ENCODE results near the gene SCYL2.
"Not testable (repeated sequence)": the region's sequence is repeated elsewhere in the genome, so short reads cannot be mapped to it uniquely, and the experiment has no call there.

The SCYL2 gene

GRCh38 chr12:100284556-100284955 is 17.6 kb downstream of the SCYL2 start:
- not testable (repeated sequence) for H3K27me3 ChIP-seq (ENCODE audit: insufficient read depth, low read length); H3K36me3 ChIP-seq (ENCODE audit: insufficient read depth, low read length); H3K4me3 ChIP-seq (ENCODE audit: low read depth, low read length); H3K79me2 ChIP-seq (ENCODE audit: control insufficient read depth, insufficient read depth, low read length, unreplicated experiment); H2AFZ ChIP-seq (ENCODE audit: low read length, unreplicated experiment); H3K27ac ChIP-seq (ENCODE audit: low read depth, low read length); H3K4me1 ChIP-seq (ENCODE audit: control insufficient read depth, insufficient read depth, low read length, unreplicated experiment)

- no peak overlapping the region for H3K27ac ChIP-seq (ENCODE audit: low read depth, low read length)
- no peak overlapping the region for H2AFZ ChIP-seq (ENCODE audit: low read length, unreplicated experiment)
- no peaks in the 10 kb centered on the region for H3K27me3 ChIP-seq (ENCODE audit: insufficient read depth, low read length)
- H3K4me1 ChIP-seq (ENCODE audit: control insufficient read depth, insufficient read depth, low read length, unreplicated experiment) = no peaks in the 10 kb centered on the region
- H3K4me3 ChIP-seq (ENCODE audit: low read depth, low read length) = no peak overlapping the region
- H3K36me3 ChIP-seq (ENCODE audit: insufficient read depth, low read length) = peaks cover 6% of the 10 kb centered on the region; the same call in 1 of the 2 replicates
- H3K79me2 ChIP-seq (ENCODE audit: control insufficient read depth, insufficient read depth, low read length, unreplicated experiment) = peaks cover 3% of the 10 kb centered on the region
These were observed 22.1 kb downstream of the SCYL2 start for GRCh38 chr12:100289038-100289437.

GRCh38 chr12:100290016-100290415 is 23.0 kb downstream of the SCYL2 start:
- Histone ChIP-seq H3K4me3 (ENCODE audit: low read depth, low read length) (no peak overlapping the region), H3K4me1 (ENCODE audit: control insufficient read depth, insufficient read depth, low read length, unreplicated experiment) (no peaks in the 10 kb centered on the region), H3K27ac (ENCODE audit: low read depth, low read length) (no peak overlapping the region), H3K36me3 (ENCODE audit: insufficient read depth, low read length) (peaks cover 6% of the 10 kb centered on the region; the same call in 1 of the 2 replicates), H3K27me3 (ENCODE audit: insufficient read depth, low read length) (no peaks in the 10 kb centered on the region), H2AFZ (ENCODE audit: low read length, unreplicated experiment) (no peak overlapping the region), H3K79me2 (ENCODE audit: control insufficient read depth, insufficient read depth, low read length, unreplicated experiment) (peaks cover 3% of the 10 kb centered on the region)

- Histone ChIP-seq H2AFZ (ENCODE audit: low read length, unreplicated experiment) (no peak overlapping the region), H3K4me1 (ENCODE audit: control insufficient read depth, insufficient read depth, low read length, unreplicated experiment) (no peaks in the 10 kb centered on the region), H3K27ac (ENCODE audit: low read depth, low read length) (no peak overlapping the region), H3K36me3 (ENCODE audit: insufficient read depth, low read length) (peaks cover 6% of the 10 kb centered on the region; the same call in 1 of the 2 replicates), H3K79me2 (ENCODE audit: control insufficient read depth, insufficient read depth, low read length, unreplicated experiment) (peaks cover 3% of the 10 kb centered on the region), H3K4me3 (ENCODE audit: low read depth, low read length) (no peak overlapping the region), H3K27me3 (ENCODE audit: insufficient read depth, low read length) (no peaks in the 10 kb centered on the region)
These were observed 26.0 kb downstream of the SCYL2 start for GRCh38 chr12:100293017-100293416.

- H3K4me1 ChIP-seq (ENCODE audit: control insufficient read depth, insufficient read depth, low read length, unreplicated experiment); H3K79me2 ChIP-seq (ENCODE audit: control insufficient read depth, insufficient read depth, low read length, unreplicated experiment); H3K27ac ChIP-seq (ENCODE audit: low read depth, low read length); H3K27me3 ChIP-seq (ENCODE audit: insufficient read depth, low read length); H2AFZ ChIP-seq (ENCODE audit: low read length, unreplicated experiment); H3K4me3 ChIP-seq (ENCODE audit: low read depth, low read length); H3K36me3 ChIP-seq (ENCODE audit: insufficient read depth, low read length): not testable (repeated sequence)
These were observed 27.4 kb downstream of the SCYL2 start for GRCh38 chr12:100294366-100294765.

GRCh38 chr12:100295764-100296555 is 29.0 kb downstream of the SCYL2 start:
- Histone ChIP-seq H3K36me3 (ENCODE audit: insufficient read depth, low read length) (peaks cover 18% of the 10 kb centered on the region), H3K27ac (ENCODE audit: low read depth, low read length) (no peak overlapping the region), H3K4me1 (ENCODE audit: control insufficient read depth, insufficient read depth, low read length, unreplicated experiment) (no peaks in the 10 kb centered on the region), H2AFZ (ENCODE audit: low read length, unreplicated experiment) (no peak overlapping the region), H3K27me3 (ENCODE audit: insufficient read depth, low read length) (no peaks in the 10 kb centered on the region), H3K4me3 (ENCODE audit: low read depth, low read length) (no peak overlapping the region), H3K79me2 (ENCODE audit: control insufficient read depth, insufficient read depth, low read length, unreplicated experiment) (peaks cover 3% of the 10 kb centered on the region)

GRCh38 chr12:100302081-100302480 is 35.1 kb downstream of the SCYL2 start:
- Histone ChIP-seq H2AFZ (ENCODE audit: low read length, unreplicated experiment) (no peak overlapping the region), H3K27ac (ENCODE audit: low read depth, low read length) (no peak overlapping the region), H3K36me3 (ENCODE audit: insufficient read depth, low read length) (peaks cover 32% of the 10 kb centered on the region), H3K27me3 (ENCODE audit: insufficient read depth, low read length) (no peaks in the 10 kb centered on the region), H3K4me1 (ENCODE audit: control insufficient read depth, insufficient read depth, low read length, unreplicated experiment) (no peaks in the 10 kb centered on the region), H3K79me2 (ENCODE audit: control insufficient read depth, insufficient read depth, low read length, unreplicated experiment) (no peaks in the 10 kb centered on the region), H3K4me3 (ENCODE audit: low read depth, low read length) (no peak overlapping the region)

- Histone ChIP-seq H3K27ac (ENCODE audit: low read depth, low read length) (no peak overlapping the region), H3K27me3 (ENCODE audit: insufficient read depth, low read length) (no peaks in the 10 kb centered on the region), H2AFZ (ENCODE audit: low read length, unreplicated experiment) (no peak overlapping the region)
These were observed 36.9 kb downstream of the SCYL2 start for GRCh38 chr12:100303831-100304230.

GRCh38 chr12:100304334-100304733 is 37.4 kb downstream of the SCYL2 start:
- not testable (repeated sequence) for H3K4me3 ChIP-seq (ENCODE audit: low read depth, low read length); H3K27ac ChIP-seq (ENCODE audit: low read depth, low read length); H3K79me2 ChIP-seq (ENCODE audit: control insufficient read depth, insufficient read depth, low read length, unreplicated experiment); H3K27me3 ChIP-seq (ENCODE audit: insufficient read depth, low read length); H2AFZ ChIP-seq (ENCODE audit: low read length, unreplicated experiment); H3K4me1 ChIP-seq (ENCODE audit: control insufficient read depth, insufficient read depth, low read length, unreplicated experiment)
- H3K36me3 ChIP-seq (ENCODE audit: insufficient read depth, low read length) = peaks cover 32% of the 10 kb centered on the region

More at GRCh38 chr12:100303831-100304230, 36.9 kb downstream of the SCYL2 start:
- peaks cover 32% of the 10 kb centered on the region for H3K36me3 ChIP-seq (ENCODE audit: insufficient read depth, low read length)
- H3K4me3 ChIP-seq (ENCODE audit: low read depth, low read length) = no peak overlapping the region
- no peaks in the 10 kb centered on the region for H3K79me2 ChIP-seq (ENCODE audit: control insufficient read depth, insufficient read depth, low read length, unreplicated experiment)
- H3K4me1 ChIP-seq (ENCODE audit: control insufficient read depth, insufficient read depth, low read length, unreplicated experiment) = no peaks in the 10 kb centered on the region

GRCh38 chr12:100308138-100308537 is 41.2 kb downstream of the SCYL2 start:
- H3K27ac ChIP-seq (ENCODE audit: low read depth, low read length); H3K4me1 ChIP-seq (ENCODE audit: control insufficient read depth, insufficient read depth, low read length, unreplicated experiment); H3K79me2 ChIP-seq (ENCODE audit: control insufficient read depth, insufficient read depth, low read length, unreplicated experiment); H3K27me3 ChIP-seq (ENCODE audit: insufficient read depth, low read length); H2AFZ ChIP-seq (ENCODE audit: low read length, unreplicated experiment); H3K4me3 ChIP-seq (ENCODE audit: low read depth, low read length): not testable (repeated sequence)
- peaks cover 11% of the 10 kb centered on the region; the same call in 1 of the 2 replicates for H3K36me3 ChIP-seq (ENCODE audit: insufficient read depth, low read length)

GRCh38 chr12:100311317-100311716 is 44.3 kb downstream of the SCYL2 start:
- Histone ChIP-seq H3K4me3 (ENCODE audit: low read depth, low read length) (no peak overlapping the region), H3K27ac (ENCODE audit: low read depth, low read length) (no peak overlapping the region), H2AFZ (ENCODE audit: low read length, unreplicated experiment) (no peak overlapping the region), H3K79me2 (ENCODE audit: control insufficient read depth, insufficient read depth, low read length, unreplicated experiment) (no peaks in the 10 kb centered on the region), H3K4me1 (ENCODE audit: control insufficient read depth, insufficient read depth, low read length, unreplicated experiment) (no peaks in the 10 kb centered on the region), H3K36me3 (ENCODE audit: insufficient read depth, low read length) (no peaks in the 10 kb centered on the region; the same call in 1 of the 2 replicates), H3K27me3 (ENCODE audit: insufficient read depth, low read length) (no peaks in the 10 kb centered on the region)
